GM12878 (cell line): ENCODE data around the gene GPX7. TPM values are rescaled to one million over a fixed set of nuclear protein-coding genes. Genes with fewer than 3 reads are reported as not detected.
A peak's percentile ranks its signal among the peaks of the same experiment; 100 is the strongest.

Source experiments
- BACH1 ChIP-seq: fragments of 450-650 bp; IDR thresholded peaks from 2 replicates; pipeline ENCODE4 v1.6.1; 2017; ENCODE audit warnings: mild to moderate bottlenecking, borderline replicate concordance
- CREB1 ChIP-seq: IDR thresholded peaks from 2 replicates; pipeline ENCODE4 v1.6.1; 2012; ENCODE audit warnings: low read depth, mild to moderate bottlenecking, inconsistent platforms
- HCFC1 ChIP-seq: fragments of 150-350 bp; IDR thresholded peaks from 2 replicates; pipeline ENCODE4 v1.6.1; 2014; ENCODE audit warnings: low read length
- NRF1 ChIP-seq: conservative IDR thresholded peaks from 2 replicates; pipeline ENCODE4 v1.6.1; 2011; ENCODE audit warnings: mild to moderate bottlenecking, low read depth, low read length, improper control_type of control experiment
- PML ChIP-seq: IDR thresholded peaks from 2 replicates; pipeline ENCODE4 v1.6.1; 2012; ENCODE audit warnings: low read length, inconsistent platforms
- SREBF1 ChIP-seq: IDR thresholded peaks from 2 replicates; pipeline ENCODE4 v1.6.1; 2012; ENCODE audit warnings: mild to moderate bottlenecking, low read length
- STAT3 ChIP-seq: IDR thresholded peaks from 2 replicates; pipeline ENCODE4 v1.6.1; 2011; ENCODE audit warnings: low read depth, low read length, improper control_type of control experiment
- YY1 ChIP-seq: IDR thresholded peaks from 2 replicates; pipeline ENCODE4 v1.6.1; 2011; ENCODE audit warnings: low read depth, mild to moderate bottlenecking, low read length
- polyA plus RNA-seq, 11 experiments: library from polyadenylated mRNA; depleted of rRNA in 4 of 11; unstranded in 6 of 11; stranded (reverse) in 5 of 11; fragments of >200 nt; fragmentation: Nextera tagmentation in 4 of 11; fragmentation: Illumina TruSeq in 1 of 11; extraction: Ambion mirVana in 4 of 11; extraction: Trizol in 1 of 11; gene quantifications; 1 replicate in 1 of 11; 2 replicates in 10 of 11; pipeline versions ENCODE4 v1.2.1 to v1.2.3, GENCODE V29; 2011 to 2016; ENCODE audit warnings: inconsistent platforms in 2 of 11, missing spikeins in 2 of 11, low read depth in 1 of 11
- total RNA-seq, 4 experiments: library from RNA; depleted of rRNA in 3 of 4; stranded (reverse); fragments of >200 nt in 3 of 4; fragmentation: Illumina TruSeq in 1 of 4; extraction: Trizol in 1 of 4; gene quantifications; 2 replicates each; pipeline versions ENCODE4 v1.2.1 to v1.2.3, GENCODE V29; 2013 to 2021
- TF ChIP-seq, protein P1 (sequence below): fragments of 450-650 bp; IDR thresholded peaks from 2 replicates; pipeline ENCODE4 v1.6.1; 2017; ENCODE audit warnings: low read depth, mild to moderate bottlenecking, moderate library complexity
- TF ChIP-seq, protein P2 (sequence below): fragments of 450-650 bp; formaldehyde crosslinking; IDR thresholded peaks from 2 replicates; pipeline ENCODE4 v1.4.0; 2022; ENCODE audit warnings: mild to moderate bottlenecking, moderate library complexity
- TF ChIP-seq, protein P3 (sequence below), 3 experiments: IDR thresholded peaks in 2 of 3; conservative IDR thresholded peaks in 1 of 3; 2 replicates each; pipeline ENCODE4 v1.5.1; 2011; ENCODE audit warnings: low read depth in 3 of 3, low read length in 3 of 3, mild to moderate bottlenecking in 3 of 3, control low read depth in 2 of 3, moderate library complexity in 2 of 3, inconsistent platforms in 1 of 3, mixed read lengths in 1 of 3; ENCODE audit not compliant: control insufficient read depth in 2 of 3, insufficient read depth in 1 of 3; ENCODE audit errors: extremely low read depth in 1 of 3
- TF ChIP-seq, protein P4 (sequence below): fragments of 150-350 bp; IDR thresholded peaks from 2 replicates; pipeline ENCODE4 v1.6.1; 2016; ENCODE audit warnings: low read depth, low read length
- TF ChIP-seq, protein P5 (sequence below): IDR thresholded peaks from 2 replicates; pipeline ENCODE4 v1.6.1; 2011; ENCODE audit warnings: mild to moderate bottlenecking, low read depth, low read length, moderate library complexity; ENCODE audit not compliant: insufficient replicate concordance
- TF ChIP-seq, protein P6 (sequence below): fragments of 150-350 bp; IDR thresholded peaks from 2 replicates; pipeline ENCODE4 v1.6.1; 2014; ENCODE audit warnings: mild to moderate bottlenecking, low read depth, low read length

Gene GPX7
- total and polyA plus RNA-seq, 10 of the 15 experiments (the other 5 are each of a cell fraction or from before 2014, with no cell fraction given) = 1.9 to 4.2 (median 2.5) TPM; not detected in 1

DNA sequence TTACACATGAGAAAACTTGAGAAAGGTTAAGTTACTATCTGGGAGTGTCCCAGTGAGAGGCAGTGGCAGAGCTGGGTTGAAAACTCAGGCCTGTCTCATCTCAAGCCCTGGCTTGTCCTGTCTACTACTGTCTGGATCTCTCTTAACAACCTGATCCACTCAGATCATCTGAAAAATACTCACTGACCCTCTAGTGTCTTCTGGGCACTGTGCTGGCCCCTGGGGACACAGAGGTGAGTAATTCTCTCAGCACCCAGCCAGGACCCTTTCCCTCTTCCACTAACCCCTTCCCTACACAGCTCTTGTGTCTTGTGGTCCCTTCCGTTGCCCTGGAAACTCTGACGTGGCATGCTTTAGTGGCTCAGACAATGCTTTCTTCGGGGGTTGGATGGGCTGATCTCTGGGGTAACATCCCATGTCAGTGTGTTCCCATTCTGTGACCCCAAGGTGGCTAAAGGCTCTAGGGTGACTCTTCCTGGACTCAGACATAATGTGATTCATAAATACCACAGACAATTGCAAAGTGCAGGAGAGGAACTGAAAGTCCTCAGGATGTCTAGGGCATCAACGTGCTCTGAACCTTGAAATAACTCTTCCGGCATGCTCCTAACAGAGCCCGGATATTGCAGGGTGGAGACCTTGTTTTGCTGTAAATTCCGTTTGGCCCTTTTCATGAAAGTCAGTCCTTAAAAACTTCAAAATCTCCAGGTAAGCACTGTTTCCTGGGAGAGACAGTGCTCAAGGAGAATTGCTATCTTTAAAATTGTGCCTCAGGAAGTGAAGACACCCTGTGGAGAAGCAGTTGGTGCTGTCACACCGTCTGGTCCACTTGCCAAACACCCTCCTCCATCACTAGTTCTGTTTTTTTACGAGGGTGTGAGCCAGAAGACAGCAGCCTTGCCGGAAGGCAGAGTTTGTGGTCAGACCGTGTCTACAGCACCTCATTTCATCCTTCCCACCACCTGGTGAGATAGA is 34.8 kb downstream of the GPX7 start (continued):
- TF ChIP-seq, protein P1, sequence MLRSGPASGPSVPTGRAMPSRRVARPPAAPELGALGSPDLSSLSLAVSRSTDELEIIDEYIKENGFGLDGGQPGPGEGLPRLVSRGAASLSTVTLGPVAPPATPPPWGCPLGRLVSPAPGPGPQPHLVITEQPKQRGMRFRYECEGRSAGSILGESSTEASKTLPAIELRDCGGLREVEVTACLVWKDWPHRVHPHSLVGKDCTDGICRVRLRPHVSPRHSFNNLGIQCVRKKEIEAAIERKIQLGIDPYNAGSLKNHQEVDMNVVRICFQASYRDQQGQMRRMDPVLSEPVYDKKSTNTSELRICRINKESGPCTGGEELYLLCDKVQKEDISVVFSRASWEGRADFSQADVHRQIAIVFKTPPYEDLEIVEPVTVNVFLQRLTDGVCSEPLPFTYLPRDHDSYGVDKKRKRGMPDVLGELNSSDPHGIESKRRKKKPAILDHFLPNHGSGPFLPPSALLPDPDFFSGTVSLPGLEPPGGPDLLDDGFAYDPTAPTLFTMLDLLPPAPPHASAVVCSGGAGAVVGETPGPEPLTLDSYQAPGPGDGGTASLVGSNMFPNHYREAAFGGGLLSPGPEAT = peak; percentile 73
- TF ChIP-seq, protein P2, sequence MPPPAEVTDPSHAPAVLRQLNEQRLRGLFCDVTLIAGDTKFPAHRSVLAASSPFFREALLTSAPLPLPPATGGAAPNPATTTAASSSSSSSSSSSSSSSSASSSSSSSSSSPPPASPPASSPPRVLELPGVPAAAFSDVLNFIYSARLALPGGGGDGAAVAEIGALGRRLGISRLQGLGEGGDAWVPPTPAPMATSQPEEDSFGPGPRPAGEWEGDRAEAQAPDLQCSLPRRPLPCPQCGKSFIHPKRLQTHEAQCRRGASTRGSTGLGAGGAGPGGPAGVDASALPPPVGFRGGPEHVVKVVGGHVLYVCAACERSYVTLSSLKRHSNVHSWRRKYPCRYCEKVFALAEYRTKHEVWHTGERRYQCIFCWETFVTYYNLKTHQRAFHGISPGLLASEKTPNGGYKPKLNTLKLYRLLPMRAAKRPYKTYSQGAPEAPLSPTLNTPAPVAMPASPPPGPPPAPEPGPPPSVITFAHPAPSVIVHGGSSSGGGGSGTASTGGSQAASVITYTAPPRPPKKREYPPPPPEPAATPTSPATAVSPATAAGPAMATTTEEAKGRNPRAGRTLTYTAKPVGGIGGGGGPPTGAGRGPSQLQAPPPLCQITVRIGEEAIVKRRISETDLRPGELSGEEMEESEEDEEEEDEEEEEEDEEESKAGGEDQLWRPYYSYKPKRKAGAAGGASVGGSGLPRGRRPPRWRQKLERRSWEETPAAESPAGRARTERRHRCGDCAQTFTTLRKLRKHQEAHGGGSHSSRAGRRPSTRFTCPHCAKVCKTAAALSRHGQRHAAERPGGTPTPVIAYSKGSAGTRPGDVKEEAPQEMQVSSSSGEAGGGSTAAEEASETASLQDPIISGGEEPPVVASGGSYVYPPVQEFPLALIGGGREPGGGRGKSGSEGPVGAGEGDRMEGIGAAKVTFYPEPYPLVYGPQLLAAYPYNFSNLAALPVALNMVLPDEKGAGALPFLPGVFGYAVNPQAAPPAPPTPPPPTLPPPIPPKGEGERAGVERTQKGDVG (CRISPR knock-in tag) = no peak
- TF ChIP-seq, protein P3, sequence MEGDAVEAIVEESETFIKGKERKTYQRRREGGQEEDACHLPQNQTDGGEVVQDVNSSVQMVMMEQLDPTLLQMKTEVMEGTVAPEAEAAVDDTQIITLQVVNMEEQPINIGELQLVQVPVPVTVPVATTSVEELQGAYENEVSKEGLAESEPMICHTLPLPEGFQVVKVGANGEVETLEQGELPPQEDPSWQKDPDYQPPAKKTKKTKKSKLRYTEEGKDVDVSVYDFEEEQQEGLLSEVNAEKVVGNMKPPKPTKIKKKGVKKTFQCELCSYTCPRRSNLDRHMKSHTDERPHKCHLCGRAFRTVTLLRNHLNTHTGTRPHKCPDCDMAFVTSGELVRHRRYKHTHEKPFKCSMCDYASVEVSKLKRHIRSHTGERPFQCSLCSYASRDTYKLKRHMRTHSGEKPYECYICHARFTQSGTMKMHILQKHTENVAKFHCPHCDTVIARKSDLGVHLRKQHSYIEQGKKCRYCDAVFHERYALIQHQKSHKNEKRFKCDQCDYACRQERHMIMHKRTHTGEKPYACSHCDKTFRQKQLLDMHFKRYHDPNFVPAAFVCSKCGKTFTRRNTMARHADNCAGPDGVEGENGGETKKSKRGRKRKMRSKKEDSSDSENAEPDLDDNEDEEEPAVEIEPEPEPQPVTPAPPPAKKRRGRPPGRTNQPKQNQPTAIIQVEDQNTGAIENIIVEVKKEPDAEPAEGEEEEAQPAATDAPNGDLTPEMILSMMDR (IDR thresholded peaks at IDR 0.05 in 2 of 3, conservative IDR thresholded peaks at IDR 0.05 in 1 of 3; ENCODE audit: control insufficient read depth in 2 of 3, extremely low read depth in 1 of 3, insufficient read depth in 1 of 3, low read depth in 3 of 3, low read length in 3 of 3) = no peak
- TF ChIP-seq STAT3 (no peak), CREB1 (peak; percentile 52; the same call in 1 of the 2 replicates), NRF1 (no peak), PML (peak; percentile 74), YY1 (0 out of 2 replicates have a peak, but pooled peaks have one; percentile 10), HCFC1 (no peak), SREBF1 (peak; percentile 48; the same call in 1 of the 2 replicates), BACH1 (peak; percentile 51; the same call in 1 of the 2 replicates)
- TF ChIP-seq, protein P4, sequence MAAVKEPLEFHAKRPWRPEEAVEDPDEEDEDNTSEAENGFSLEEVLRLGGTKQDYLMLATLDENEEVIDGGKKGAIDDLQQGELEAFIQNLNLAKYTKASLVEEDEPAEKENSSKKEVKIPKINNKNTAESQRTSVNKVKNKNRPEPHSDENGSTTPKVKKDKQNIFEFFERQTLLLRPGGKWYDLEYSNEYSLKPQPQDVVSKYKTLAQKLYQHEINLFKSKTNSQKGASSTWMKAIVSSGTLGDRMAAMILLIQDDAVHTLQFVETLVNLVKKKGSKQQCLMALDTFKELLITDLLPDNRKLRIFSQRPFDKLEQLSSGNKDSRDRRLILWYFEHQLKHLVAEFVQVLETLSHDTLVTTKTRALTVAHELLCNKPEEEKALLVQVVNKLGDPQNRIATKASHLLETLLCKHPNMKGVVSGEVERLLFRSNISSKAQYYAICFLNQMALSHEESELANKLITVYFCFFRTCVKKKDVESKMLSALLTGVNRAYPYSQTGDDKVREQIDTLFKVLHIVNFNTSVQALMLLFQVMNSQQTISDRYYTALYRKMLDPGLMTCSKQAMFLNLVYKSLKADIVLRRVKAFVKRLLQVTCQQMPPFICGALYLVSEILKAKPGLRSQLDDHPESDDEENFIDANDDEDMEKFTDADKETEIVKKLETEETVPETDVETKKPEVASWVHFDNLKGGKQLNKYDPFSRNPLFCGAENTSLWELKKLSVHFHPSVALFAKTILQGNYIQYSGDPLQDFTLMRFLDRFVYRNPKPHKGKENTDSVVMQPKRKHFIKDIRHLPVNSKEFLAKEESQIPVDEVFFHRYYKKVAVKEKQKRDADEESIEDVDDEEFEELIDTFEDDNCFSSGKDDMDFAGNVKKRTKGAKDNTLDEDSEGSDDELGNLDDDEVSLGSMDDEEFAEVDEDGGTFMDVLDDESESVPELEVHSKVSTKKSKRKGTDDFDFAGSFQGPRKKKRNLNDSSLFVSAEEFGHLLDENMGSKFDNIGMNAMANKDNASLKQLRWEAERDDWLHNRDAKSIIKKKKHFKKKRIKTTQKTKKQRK = no peak
- TF ChIP-seq, protein P5, sequence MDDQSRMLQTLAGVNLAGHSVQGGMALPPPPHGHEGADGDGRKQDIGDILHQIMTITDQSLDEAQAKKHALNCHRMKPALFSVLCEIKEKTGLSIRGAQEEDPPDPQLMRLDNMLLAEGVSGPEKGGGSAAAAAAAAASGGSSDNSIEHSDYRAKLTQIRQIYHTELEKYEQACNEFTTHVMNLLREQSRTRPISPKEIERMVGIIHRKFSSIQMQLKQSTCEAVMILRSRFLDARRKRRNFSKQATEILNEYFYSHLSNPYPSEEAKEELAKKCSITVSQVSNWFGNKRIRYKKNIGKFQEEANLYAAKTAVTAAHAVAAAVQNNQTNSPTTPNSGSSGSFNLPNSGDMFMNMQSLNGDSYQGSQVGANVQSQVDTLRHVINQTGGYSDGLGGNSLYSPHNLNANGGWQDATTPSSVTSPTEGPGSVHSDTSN = no peak
- TF ChIP-seq, protein P6, sequence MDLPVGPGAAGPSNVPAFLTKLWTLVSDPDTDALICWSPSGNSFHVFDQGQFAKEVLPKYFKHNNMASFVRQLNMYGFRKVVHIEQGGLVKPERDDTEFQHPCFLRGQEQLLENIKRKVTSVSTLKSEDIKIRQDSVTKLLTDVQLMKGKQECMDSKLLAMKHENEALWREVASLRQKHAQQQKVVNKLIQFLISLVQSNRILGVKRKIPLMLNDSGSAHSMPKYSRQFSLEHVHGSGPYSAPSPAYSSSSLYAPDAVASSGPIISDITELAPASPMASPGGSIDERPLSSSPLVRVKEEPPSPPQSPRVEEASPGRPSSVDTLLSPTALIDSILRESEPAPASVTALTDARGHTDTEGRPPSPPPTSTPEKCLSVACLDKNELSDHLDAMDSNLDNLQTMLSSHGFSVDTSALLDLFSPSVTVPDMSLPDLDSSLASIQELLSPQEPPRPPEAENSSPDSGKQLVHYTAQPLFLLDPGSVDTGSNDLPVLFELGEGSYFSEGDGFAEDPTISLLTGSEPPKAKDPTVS = no peak
